HepG2 (cell line): ENCODE results near the gene ANKRD53. TPM values are rescaled to one million over a fixed set of nuclear protein-coding genes. Genes with fewer than 3 reads are reported as not detected.

ENCODE experiments used
- ATAC-seq: fragments of 200-7000 bp; cut with Tn5 transposase; 3 replicates; pipeline ENCODE4 v1.9.1; 2020; ENCODE audit warnings: mild to moderate bottlenecking, moderate library complexity
- BruUV-seq: library from RNA; stranded (reverse); fragments of 400-500 nt; replicated peaks from 2 replicates; lab custom pipeline; 2021; lab: Mats Ljungman, UMichigan
- CTCF ChIA-PET: fragments of 300-600 bp; formaldehyde crosslinking; extraction: SDS; loops from one replicate; lab custom pipeline; 2021; ENCODE audit warnings: low total read pairs, inconsistent platforms, low intra/inter-chr PET ratio; lab: Yijun Ruan, JAX
- POLR2A ChIA-PET: fragments of 350-600 bp; sonication (Branson Sonifier 250); formaldehyde crosslinking; loops from one replicate; lab custom pipeline; 2020; ENCODE audit warnings: antibody characterized with exemption, inconsistent platforms; lab: Yijun Ruan, JAX
- DNase-seq: peaks from one replicate; pipeline ENCODE4 v3.0.0-alpha.2; 2015; ENCODE audit warnings: low spot score
- FAIRE-seq: peaks from 3 replicates; lab custom pipeline; 2011; peaks lifted over from hg19 to GRCh38; lab: Jason Lieb, UNC
- H2AFZ ChIP-seq: one replicate; pipeline ENCODE4 v1.6.1; 2011; ENCODE audit warnings: low read length, inconsistent platforms
- H3K27ac ChIP-seq: fragments of 300-600 bp; 3 replicates; pipeline ENCODE4 v1.8.0; 2011; ENCODE audit warnings: mixed run types, mild to moderate bottlenecking, mixed read lengths, low read length, inconsistent platforms; ENCODE audit not compliant: insufficient read depth; ENCODE audit errors: extremely low read length
- H3K27me3 ChIP-seq, 2 experiments: fragments of 200-600 bp in 1 of 2; 2 replicates in 1 of 2; 3 replicates in 1 of 2; pipeline versions ENCODE4 v1.6.0 to v1.8.0; 2011; ENCODE audit warnings: low read length in 2 of 2, mild to moderate bottlenecking in 2 of 2, moderate library complexity in 2 of 2, inconsistent platforms in 1 of 2; ENCODE audit not compliant: insufficient read depth in 2 of 2, control insufficient read depth in 1 of 2
- H3K36me3 ChIP-seq, 2 experiments: fragments of 200-600 bp in 1 of 2; replicated peaks in 1 of 2; 2 replicates in 1 of 2; 3 replicates in 1 of 2; pipeline versions ENCODE4 v1.5.1 to v1.8.0; 2011; ENCODE audit warnings: low read length in 2 of 2, inconsistent platforms in 1 of 2; ENCODE audit not compliant: insufficient read depth in 2 of 2, control insufficient read depth in 1 of 2
- H3K4me1 ChIP-seq: 2 replicates; pipeline ENCODE4 v1.5.1; 2012; ENCODE audit warnings: low read length, inconsistent platforms; ENCODE audit not compliant: insufficient read depth
- H3K4me2 ChIP-seq: 2 replicates; pipeline ENCODE4 v1.6.0; 2011; ENCODE audit warnings: low read depth, low read length, inconsistent platforms
- H3K4me3 ChIP-seq, 3 experiments: fragments of 200-600 bp in 1 of 3; sonication (generic), shearing (Covaris generic) in 1 of 3; replicated peaks in 1 of 3; 2 replicates each; pipeline ENCODE4 v1.5.1; 2011 to 2016; ENCODE audit warnings: low read length in 3 of 3, inconsistent platforms in 2 of 3, low read depth in 2 of 3, mild to moderate bottlenecking in 2 of 3, control low read depth in 1 of 3, mixed read lengths in 1 of 3; ENCODE audit not compliant: insufficient read depth in 1 of 3
- H3K79me2 ChIP-seq: one replicate; pipeline ENCODE4 v1.6.1; 2011; ENCODE audit warnings: low read length, inconsistent platforms; ENCODE audit not compliant: insufficient read depth
- H3K9ac ChIP-seq: 2 replicates; pipeline ENCODE4 v1.6.0; 2011; ENCODE audit warnings: mild to moderate bottlenecking, low read depth, low read length, inconsistent platforms; ENCODE audit not compliant: insufficient read depth
- H3K9me3 ChIP-seq: 2 replicates; pipeline ENCODE4 v1.5.1; 2012; ENCODE audit warnings: mild to moderate bottlenecking, low read length
- H4K20me1 ChIP-seq: 2 replicates; pipeline ENCODE4 v1.6.0; 2011; ENCODE audit warnings: inconsistent platforms, mild to moderate bottlenecking, low read length, moderate library complexity; ENCODE audit not compliant: insufficient read depth
- CBFB ChIP-seq: sonication (generic); formaldehyde crosslinking; IDR thresholded peaks from 2 replicates; pipeline ENCODE4 v1.4.0; 2020; ENCODE audit warnings: missing genetic modification reagents
- HNF4A ChIP-seq: sonication (generic); formaldehyde crosslinking; IDR thresholded peaks from 2 replicates; pipeline ENCODE4 v1.4.0; 2020; ENCODE audit warnings: missing genetic modification reagents
- HOXA7 ChIP-seq: sonication (generic); formaldehyde crosslinking; IDR thresholded peaks from 2 replicates; pipeline ENCODE4 v1.8.1; 2022; ENCODE audit warnings: mild to moderate bottlenecking, missing genetic modification reagents, moderate library complexity
- RAD21 ChIP-seq: fragments of 450-650 bp; formaldehyde crosslinking; IDR thresholded peaks from 2 replicates; pipeline ENCODE4 v1.5.0; 2020; ENCODE audit warnings: mild to moderate bottlenecking
- RXRB ChIP-seq: IDR thresholded peaks from 2 replicates; pipeline ENCODE4 v1.6.1; 2016; ENCODE audit warnings: borderline replicate concordance, missing genetic modification reagents, missing compliant biosample characterization
- SMC3 ChIP-seq: IDR thresholded peaks from 2 replicates; pipeline ENCODE4 v1.6.1; 2011; ENCODE audit warnings: low read length, improper control_type of control experiment
- ZNF230 ChIP-seq: sonication (generic); formaldehyde crosslinking; IDR thresholded peaks from 2 replicates; pipeline ENCODE4 v1.4.0; 2020; ENCODE audit warnings: mild to moderate bottlenecking, missing genetic modification reagents
- ZNF33B ChIP-seq: sonication (generic); formaldehyde crosslinking; IDR thresholded peaks from 2 replicates; pipeline ENCODE4 v1.5.1; 2020; ENCODE audit warnings: mild to moderate bottlenecking, missing genetic modification reagents
- WGBS: methylation state at CpG from one replicate; pipeline ENCODE4 v1.1.6; 2017; ENCODE audit warnings: low lambda C conversion rate; 5-methylcytosine and 5-hydroxymethylcytosine counted together
- in situ Hi-C: cut with HindIII; loops from 2 replicates; pipeline ENCODE4 v1.10.0; 2017; ENCODE audit warnings: low pct_unique_long_range_greater_than_20kb; ENCODE audit not compliant: extremely low pct_ligation_motif_present
- intact Hi-C: fragments of 100-400 bp; cut with micrococcal nuclease; formaldehyde crosslinking; loops from one replicate; pipeline ENCODE4 v1.10.0; 2022; ENCODE audit not compliant: unreplicated experiment
- polyA plus RNA-seq, 8 experiments: library from polyadenylated mRNA; depleted of rRNA in 3 of 8; stranded (reverse) in 7 of 8; unstranded in 1 of 8; fragments of >200 nt; fragmentation: Illumina TruSeq in 4 of 8; extraction: Trizol in 4 of 8; gene quantifications; 2 replicates each; pipeline versions ENCODE4 v1.2.1 to v1.2.3, GENCODE V29; 2011 to 2016; ENCODE audit warnings: low read depth in 4 of 8, missing spikeins in 1 of 8, mixed read lengths in 1 of 8; ENCODE audit not compliant: insufficient read depth in 1 of 8
- total RNA-seq, 5 experiments: library from RNA; depleted of rRNA; stranded (reverse); fragments of >200 nt; fragmentation: Illumina TruSeq; extraction: Trizol; gene quantifications; 2 replicates each; pipeline ENCODE4 v1.2.3, GENCODE V29; 2016; ENCODE audit warnings: low read depth in 1 of 5
- TF ChIP-seq, protein P1 (sequence below), 2 experiments: sonication (generic) in 1 of 2; formaldehyde crosslinking in 1 of 2; IDR thresholded peaks; 2 replicates each; pipeline versions ENCODE4 v1.6.1 to v1.9.0; 2014 to 2022; ENCODE audit warnings: antibody characterized with exemption in 1 of 2, borderline replicate concordance in 1 of 2, inconsistent platforms in 1 of 2, low read depth in 1 of 2, missing genetic modification reagents in 1 of 2
- TF ChIP-seq, protein P2 (sequence below): sonication (generic); formaldehyde crosslinking; IDR thresholded peaks from 2 replicates; pipeline ENCODE4 v1.8.0; 2022; ENCODE audit warnings: missing genetic modification reagents, mild to moderate bottlenecking, borderline replicate concordance

ANKRD53 gene
- total and polyA plus RNA-seq, 2 of the 13 experiments (the other 11 are each of a cell fraction or from before 2014, with no cell fraction given): 0.15 TPM; not detected in 1

DNA sequence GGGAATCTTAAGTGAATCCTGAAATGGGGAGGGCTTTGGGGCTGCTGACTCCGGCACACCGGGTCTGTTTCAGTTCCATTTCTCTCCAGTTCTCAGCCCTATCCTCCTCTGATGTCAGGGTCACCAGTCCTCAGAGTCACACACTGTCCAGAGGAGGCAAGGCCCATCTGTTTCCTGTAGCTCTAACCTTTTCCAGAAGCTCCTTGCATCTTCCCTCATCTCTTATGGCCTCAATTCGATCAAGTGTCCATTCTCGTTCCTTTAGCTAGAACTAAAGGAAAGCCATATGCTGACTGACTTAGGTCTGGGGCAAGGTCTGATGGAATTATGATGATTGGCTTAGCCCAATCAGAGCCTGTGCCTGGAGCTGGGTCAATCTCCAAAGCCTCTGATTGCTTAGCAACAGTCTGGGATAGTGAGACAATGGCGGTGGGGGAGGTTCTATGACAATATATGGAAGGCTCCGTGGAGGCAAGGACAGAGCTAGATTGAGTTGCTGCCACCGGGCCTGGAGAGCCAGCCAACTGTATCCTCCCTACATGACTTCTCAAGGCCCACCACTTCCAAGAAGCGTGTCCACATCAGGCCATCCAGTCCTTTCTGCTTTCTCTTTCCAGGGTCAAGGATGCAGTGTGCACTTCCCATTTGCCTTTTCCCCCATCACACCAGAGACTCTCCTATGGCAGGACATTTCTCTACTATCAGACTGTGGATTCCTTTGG is 5.2 kb downstream of the ANKRD53 start:
- CTCF ChIA-PET: no interaction called here
- Histone ChIP-seq H2AFZ (no peak overlapping the region), H3K27ac (no peak overlapping the region), H3K36me3 (peaks cover 22 to 24% of the 10 kb centered on the region in 2 experiments), H3K27me3 (no peaks in the 10 kb centered on the region), H3K4me1 (no peaks in the 10 kb centered on the region), H3K9me3 (no peaks in the 10 kb centered on the region), H3K4me3 (no peak overlapping the region), H3K9ac (no peak overlapping the region), H4K20me1 (no peaks in the 10 kb centered on the region), H3K4me2 (no peak overlapping the region), H3K79me2 (no peaks in the 10 kb centered on the region)
- 95% methylated on average over 8 of the region's 8 CpGs for WGBS
- ATAC-seq (no peak), DNase-seq (no peak), FAIRE-seq (no peak)
- in situ Hi-C loops: no loop called here
- BruUV-seq: no TSS peak
- POLR2A ChIA-PET: no interaction called here
- TF ChIP-seq RXRB (CRISPR knock-in tag): no peak
- TF ChIP-seq HNF4A: no peak
- no peak for TF ChIP-seq RAD21 (CRISPR knock-in tag)
- no peak for TF ChIP-seq SMC3
- TF ChIP-seq ZNF33B (CRISPR knock-in tag): no peak
- no peak for TF ChIP-seq CBFB (CRISPR knock-in tag)
- TF ChIP-seq, protein P1, sequence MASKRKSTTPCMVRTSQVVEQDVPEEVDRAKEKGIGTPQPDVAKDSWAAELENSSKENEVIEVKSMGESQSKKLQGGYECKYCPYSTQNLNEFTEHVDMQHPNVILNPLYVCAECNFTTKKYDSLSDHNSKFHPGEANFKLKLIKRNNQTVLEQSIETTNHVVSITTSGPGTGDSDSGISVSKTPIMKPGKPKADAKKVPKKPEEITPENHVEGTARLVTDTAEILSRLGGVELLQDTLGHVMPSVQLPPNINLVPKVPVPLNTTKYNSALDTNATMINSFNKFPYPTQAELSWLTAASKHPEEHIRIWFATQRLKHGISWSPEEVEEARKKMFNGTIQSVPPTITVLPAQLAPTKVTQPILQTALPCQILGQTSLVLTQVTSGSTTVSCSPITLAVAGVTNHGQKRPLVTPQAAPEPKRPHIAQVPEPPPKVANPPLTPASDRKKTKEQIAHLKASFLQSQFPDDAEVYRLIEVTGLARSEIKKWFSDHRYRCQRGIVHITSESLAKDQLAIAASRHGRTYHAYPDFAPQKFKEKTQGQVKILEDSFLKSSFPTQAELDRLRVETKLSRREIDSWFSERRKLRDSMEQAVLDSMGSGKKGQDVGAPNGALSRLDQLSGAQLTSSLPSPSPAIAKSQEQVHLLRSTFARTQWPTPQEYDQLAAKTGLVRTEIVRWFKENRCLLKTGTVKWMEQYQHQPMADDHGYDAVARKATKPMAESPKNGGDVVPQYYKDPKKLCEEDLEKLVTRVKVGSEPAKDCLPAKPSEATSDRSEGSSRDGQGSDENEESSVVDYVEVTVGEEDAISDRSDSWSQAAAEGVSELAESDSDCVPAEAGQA (IDR thresholded peaks at IDR 0.05; ENCODE audit: low read depth): no peak
- TF ChIP-seq, protein P1 (CRISPR knock-in tag; IDR thresholded peaks at IDR 0.05; ENCODE audit: borderline replicate concordance): no peak
- TF ChIP-seq HOXA7 (CRISPR knock-in tag): no peak
- TF ChIP-seq ZNF230 (CRISPR knock-in tag): no peak
- TF ChIP-seq, protein P2, sequence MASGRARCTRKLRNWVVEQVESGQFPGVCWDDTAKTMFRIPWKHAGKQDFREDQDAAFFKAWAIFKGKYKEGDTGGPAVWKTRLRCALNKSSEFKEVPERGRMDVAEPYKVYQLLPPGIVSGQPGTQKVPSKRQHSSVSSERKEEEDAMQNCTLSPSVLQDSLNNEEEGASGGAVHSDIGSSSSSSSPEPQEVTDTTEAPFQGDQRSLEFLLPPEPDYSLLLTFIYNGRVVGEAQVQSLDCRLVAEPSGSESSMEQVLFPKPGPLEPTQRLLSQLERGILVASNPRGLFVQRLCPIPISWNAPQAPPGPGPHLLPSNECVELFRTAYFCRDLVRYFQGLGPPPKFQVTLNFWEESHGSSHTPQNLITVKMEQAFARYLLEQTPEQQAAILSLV (CRISPR knock-in tag): no peak
- intact Hi-C loops: no loop called here
